Adrenal gland (tissue), 5 donors: ENCODE measurements around the gene MBOAT1.

Experiments
- CTCF ChIP-seq, 6 experiments: fragments of 450-650 bp in 4 of 6; fragments of 200-600 bp in 2 of 6; sonication (generic) in 1 of 6; IDR thresholded peaks; 1 replicate in 5 of 6; 2 replicates in 1 of 6; pipeline versions ENCODE4 v1.5.1 to v1.8.0; 2016 to 2021; ENCODE audit warnings: antibody characterized with exemption in 6 of 6, mild to moderate bottlenecking in 2 of 6, moderate library complexity in 1 of 6
- POLR2A ChIP-seq, 2 donors: fragments of 450-650 bp; IDR thresholded peaks; one replicate each; pipeline ENCODE4 v1.6.1; 2017; ENCODE audit warnings: antibody characterized with exemption in 2 of 2, mild to moderate bottlenecking in 2 of 2, moderate library complexity in 1 of 2
- donor health status: DM: no; HTN: no; CAD: no.

- no peak for TF ChIP-seq CTCF (IDR thresholded peaks at IDR 0.05)
- TF ChIP-seq POLR2A (IDR thresholded peaks at IDR 0.05): no peak
Measured at GRCh38 chr6:20220359-20220758, 8.1 kb upstream of the MBOAT1 start.
